Renal pelvis (tissue), 4 donors: ENCODE measurements around the gene DENND2D. TPM values are rescaled to one million over a fixed set of nuclear protein-coding genes. Genes with fewer than 3 reads are reported as not detected.
"Not testable (repeated sequence)": the region's sequence is repeated elsewhere in the genome, so short reads cannot be mapped to it uniquely, and the experiment has no call there.

Experiments
- DNase-seq: peaks from one replicate; pipeline ENCODE4 v3.0.0-alpha.2; 2013
- polyA plus RNA-seq, 3 donors: library from polyadenylated mRNA; unstranded; fragments of 120-200 nt; gene quantifications; one replicate each; pipeline ENCODE4 v1.2.1, GENCODE V29; 2013; ENCODE audit not compliant: insufficient read length in 3 of 3

DENND2D gene
- polyA plus RNA-seq, 3 donors = 17.8 to 23.1 (median 18.2) TPM

GRCh38 chr1:111225091-111225490 lies 24.6 kb upstream of the DENND2D start:
- DNase-seq = no peak

- DNase-seq = no peak
These were observed 22.8 kb upstream of the DENND2D start for GRCh38 chr1:111223126-111223685.

- peak; percentile 33 for DNase-seq
These were observed 22.1 kb upstream of the DENND2D start for GRCh38 chr1:111222308-111223125.

GRCh38 chr1:111221633-111222291 lies 21.3 kb upstream of the DENND2D start:
- DNase-seq = no peak

- no peak for DNase-seq
These were observed 20.8 kb upstream of the DENND2D start for GRCh38 chr1:111221276-111221632.

GRCh38 chr1:111220302-111220890 lies 19.9 kb upstream of the DENND2D start:
- DNase-seq = no peak

GRCh38 chr1:111219557-111220286 lies 19.3 kb upstream of the DENND2D start:
- no peak for DNase-seq

GRCh38 chr1:111218701-111219556 lies 18.5 kb upstream of the DENND2D start:
- no peak for DNase-seq

- DNase-seq = no peak
These were observed 16.9 kb upstream of the DENND2D start for GRCh38 chr1:111217183-111217910.

- no peak for DNase-seq
These were observed 16.3 kb upstream of the DENND2D start for GRCh38 chr1:111216751-111217150.

- not testable (repeated sequence) for DNase-seq
These were observed 14.8 kb upstream of the DENND2D start for GRCh38 chr1:111215285-111215684.

- no peak for DNase-seq
These were observed 14.4 kb upstream of the DENND2D start for GRCh38 chr1:111214884-111215283.

- no peak for DNase-seq
These were observed 13.8 kb upstream of the DENND2D start for GRCh38 chr1:111214074-111214801.

- DNase-seq = no peak
These were observed 13.0 kb upstream of the DENND2D start for GRCh38 chr1:111213412-111213811.

GRCh38 chr1:111212634-111213335 lies 12.3 kb upstream of the DENND2D start:
- no peak for DNase-seq

GRCh38 chr1:111211921-111212320 lies 11.5 kb upstream of the DENND2D start:
- no peak for DNase-seq

GRCh38 chr1:111209622-111210021 lies 9.2 kb upstream of the DENND2D start:
- no peak for DNase-seq

GRCh38 chr1:111208921-111209320 lies 8.5 kb upstream of the DENND2D start:
- DNase-seq = no peak

GRCh38 chr1:111205714-111206050 lies 5.2 kb upstream of the DENND2D start:
- no peak for DNase-seq
